Testis (tissue), 2 donors: ENCODE data around the gene TTC17.

Experiments used
- POLR2A ChIP-seq: fragments of 450-650 bp; IDR thresholded peaks from one replicate; pipeline ENCODE4 v1.6.1; 2017; ENCODE audit warnings: antibody characterized with exemption, mild to moderate bottlenecking, moderate library complexity
- TF ChIP-seq, protein P1 (sequence below), 3 experiments: fragments of 450-650 bp in 2 of 3; fragments of 200-600 bp in 1 of 3; sonication (generic) in 1 of 3; IDR thresholded peaks; one replicate each; pipeline ENCODE4 v1.5.1; 2016 to 2019; ENCODE audit warnings: antibody characterized with exemption in 3 of 3, mild to moderate bottlenecking in 2 of 3, moderate library complexity in 1 of 3

GRCh38 chr11:43354311-43354710 lies 4.4 kb upstream of the TTC17 start:
- TF ChIP-seq, protein P1, sequence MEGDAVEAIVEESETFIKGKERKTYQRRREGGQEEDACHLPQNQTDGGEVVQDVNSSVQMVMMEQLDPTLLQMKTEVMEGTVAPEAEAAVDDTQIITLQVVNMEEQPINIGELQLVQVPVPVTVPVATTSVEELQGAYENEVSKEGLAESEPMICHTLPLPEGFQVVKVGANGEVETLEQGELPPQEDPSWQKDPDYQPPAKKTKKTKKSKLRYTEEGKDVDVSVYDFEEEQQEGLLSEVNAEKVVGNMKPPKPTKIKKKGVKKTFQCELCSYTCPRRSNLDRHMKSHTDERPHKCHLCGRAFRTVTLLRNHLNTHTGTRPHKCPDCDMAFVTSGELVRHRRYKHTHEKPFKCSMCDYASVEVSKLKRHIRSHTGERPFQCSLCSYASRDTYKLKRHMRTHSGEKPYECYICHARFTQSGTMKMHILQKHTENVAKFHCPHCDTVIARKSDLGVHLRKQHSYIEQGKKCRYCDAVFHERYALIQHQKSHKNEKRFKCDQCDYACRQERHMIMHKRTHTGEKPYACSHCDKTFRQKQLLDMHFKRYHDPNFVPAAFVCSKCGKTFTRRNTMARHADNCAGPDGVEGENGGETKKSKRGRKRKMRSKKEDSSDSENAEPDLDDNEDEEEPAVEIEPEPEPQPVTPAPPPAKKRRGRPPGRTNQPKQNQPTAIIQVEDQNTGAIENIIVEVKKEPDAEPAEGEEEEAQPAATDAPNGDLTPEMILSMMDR (IDR thresholded peaks at IDR 0.05) = no peak
- no peak for TF ChIP-seq POLR2A
